Measurements from ENCODE around the gene CHRDL2. TPM values are rescaled to one million over a fixed set of nuclear protein-coding genes. Genes with fewer than 3 reads are reported as not detected.
A peak's percentile ranks its signal among the peaks of the same experiment; 100 is the strongest.

The CHRDL2 gene
- polyA plus RNA-seq, 3 donors = 0.22 to 1.5 (median 0.34) TPM

- no peak overlapping the region for H3K27ac ChIP-seq (ENCODE audit: low read depth, low read length)
- WGBS, 3 donors = 54 to 65% (median 60%) methylated on average over 17 of the region's 17 CpGs
These were observed 10.4 kb downstream of the CHRDL2 start for GRCh38 chr11:74720596-74721478.

DNA sequence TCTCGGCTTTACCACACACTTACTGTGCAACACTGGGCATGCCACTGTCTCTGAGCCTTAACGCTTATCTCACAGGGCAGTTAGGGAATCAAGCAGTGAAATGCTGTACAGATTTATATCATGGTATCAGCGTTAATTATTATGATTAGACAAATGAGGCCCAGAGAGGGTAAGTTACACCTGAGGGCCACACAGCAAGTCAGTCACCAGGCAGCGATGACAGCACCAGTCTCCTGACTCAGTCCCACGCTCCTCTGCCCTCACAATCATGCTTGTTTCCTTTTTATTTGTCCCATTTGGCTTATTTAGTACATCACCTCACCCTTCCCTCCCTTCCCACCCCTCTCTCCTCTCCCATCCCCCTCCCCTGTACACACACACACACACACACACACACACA lies 12.2 kb downstream of the CHRDL2 start:
- 87 to 92% (median 90%) methylated on average over 5 of the region's 5 CpGs for WGBS, 3 donors
- no peak overlapping the region for H3K27ac ChIP-seq (ENCODE audit: low read depth, low read length)

GRCh38 chr11:74717221-74717969 lies 13.8 kb downstream of the CHRDL2 start:
- 72 to 85% (median 80%) methylated on average over 5 of the region's 5 CpGs for WGBS, 3 donors

GRCh38 chr11:74714904-74715303 lies 16.3 kb downstream of the CHRDL2 start:
- H3K27ac ChIP-seq (ENCODE audit: low read depth, low read length) = no peak overlapping the region
- 84 to 94% (median 93%) methylated on average over 7 of the region's 7 CpGs for WGBS, 3 donors

More at GRCh38 chr11:74717221-74717969, 13.8 kb downstream of the CHRDL2 start:
- no peak overlapping the region for H3K27ac ChIP-seq (ENCODE audit: low read depth, low read length)

GRCh38 chr11:74713686-74714085 lies 17.5 kb downstream of the CHRDL2 start:
- WGBS, 3 donors = 67 to 71% (median 71%) methylated on average over 4 of the region's 4 CpGs

DNA sequence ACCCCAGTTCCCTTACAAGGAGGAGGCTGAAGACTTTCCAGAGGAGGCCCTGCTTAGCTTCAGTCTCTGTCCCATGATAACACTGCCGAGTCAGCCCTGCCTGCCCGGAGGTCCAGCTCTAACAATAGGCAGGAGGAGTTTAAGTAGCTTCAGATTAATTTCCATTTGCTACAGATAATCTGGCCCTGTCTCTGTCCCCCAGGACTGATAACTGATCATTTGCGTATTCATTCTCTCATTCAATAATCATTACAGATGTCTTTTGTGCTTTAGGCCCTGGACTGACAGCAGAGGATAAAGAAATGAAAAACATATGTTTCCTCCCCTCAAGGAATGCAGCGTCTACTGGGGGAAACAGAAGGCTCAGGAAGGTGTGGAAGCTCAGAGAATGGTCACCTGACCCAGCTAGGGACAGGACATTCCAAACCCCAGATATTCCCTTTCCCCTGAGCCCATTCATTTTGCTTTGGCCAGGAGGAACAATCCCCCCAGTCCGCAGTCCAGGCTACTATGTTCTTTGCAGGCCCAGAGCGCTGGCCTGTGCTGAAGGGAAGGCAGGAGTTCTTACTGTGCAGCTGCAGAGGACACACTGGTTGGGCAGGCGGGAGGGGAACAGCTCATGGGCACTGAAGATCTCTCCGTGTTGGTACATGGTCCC lies 20.8 kb downstream of the CHRDL2 start:
- no peak overlapping the region for H3K27ac ChIP-seq (ENCODE audit: low read depth, low read length)
- 49 to 71% (median 60%) methylated on average over 8 of the region's 8 CpGs for WGBS, 3 donors

More at GRCh38 chr11:74713686-74714085, 17.5 kb downstream of the CHRDL2 start:
- H3K27ac ChIP-seq (ENCODE audit: low read depth, low read length) = no peak overlapping the region

DNA sequence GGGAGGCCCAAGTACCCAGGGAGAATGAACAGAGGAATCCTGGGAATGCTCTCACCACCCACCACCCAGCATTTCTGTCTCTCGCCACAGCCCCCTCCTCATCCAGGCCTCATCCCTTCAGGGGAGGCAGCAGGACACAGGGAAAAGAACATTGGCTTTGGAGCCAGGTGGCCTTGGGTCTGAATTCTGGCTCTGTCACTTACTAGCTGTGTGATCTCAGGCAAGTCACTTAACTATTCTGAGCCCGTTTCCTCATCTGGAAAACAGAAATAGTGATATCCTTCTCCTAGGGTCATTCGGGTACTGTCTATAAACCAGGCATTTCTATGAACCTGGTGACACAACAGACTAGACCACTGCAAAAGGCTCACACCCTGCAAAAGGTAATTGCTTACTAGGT lies 22.1 kb downstream of the CHRDL2 start:
- WGBS, 3 donors = 62 to 74% (median 63%) methylated on average over 3 of the region's 3 CpGs

DNA sequence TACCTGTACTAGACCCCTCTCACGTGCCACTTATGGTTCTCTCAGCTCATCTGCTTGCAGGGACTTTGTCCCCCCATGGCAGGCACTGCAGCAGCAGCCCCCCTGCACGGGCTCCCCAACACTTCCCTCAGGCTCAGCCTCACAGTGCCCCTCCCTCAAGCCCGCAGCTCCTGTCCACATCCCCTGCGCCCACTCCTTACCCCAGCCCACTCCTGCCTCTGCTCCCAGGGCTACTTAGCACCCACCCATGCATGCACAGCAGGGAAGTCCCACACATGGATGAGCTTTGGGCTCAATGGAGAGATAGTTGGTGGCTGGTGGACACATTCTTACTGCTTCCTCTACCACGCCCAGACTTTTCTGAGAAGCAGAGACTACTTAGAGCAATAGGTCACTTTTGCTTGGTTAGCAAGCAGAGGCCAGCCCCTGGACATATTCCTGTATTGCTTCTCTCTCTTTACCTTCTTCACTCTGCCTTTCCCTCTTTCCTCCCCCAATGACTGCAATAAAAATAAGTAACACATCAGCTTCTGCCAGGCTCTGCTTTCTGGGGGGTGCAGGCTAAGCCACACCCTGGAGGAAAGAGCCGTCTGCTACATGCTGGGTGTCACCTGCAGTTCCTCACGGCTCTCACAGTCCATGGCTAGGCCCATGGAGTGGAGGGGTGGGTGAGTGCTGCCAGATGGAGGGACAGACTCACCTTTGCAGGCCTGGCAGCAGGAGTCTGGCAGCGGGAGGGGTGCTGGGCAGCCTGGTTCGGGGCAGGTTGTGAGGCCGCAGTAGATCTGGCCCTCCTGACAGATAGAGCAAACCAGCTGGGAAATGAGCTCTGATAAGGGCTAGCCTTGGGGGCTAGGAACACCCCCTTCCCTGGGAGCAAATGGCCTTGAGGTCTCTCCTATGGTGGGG lies 23.4 kb downstream of the CHRDL2 start:
- no peak overlapping the region for H3K27ac ChIP-seq (ENCODE audit: low read depth, low read length)
- WGBS, 3 donors = 74 to 93% (median 87%) methylated on average over 10 of the region's 10 CpGs

More for the DNA sequence above, 22.1 kb downstream of the CHRDL2 start:
- no peak overlapping the region for H3K27ac ChIP-seq (ENCODE audit: low read depth, low read length)

DNA sequence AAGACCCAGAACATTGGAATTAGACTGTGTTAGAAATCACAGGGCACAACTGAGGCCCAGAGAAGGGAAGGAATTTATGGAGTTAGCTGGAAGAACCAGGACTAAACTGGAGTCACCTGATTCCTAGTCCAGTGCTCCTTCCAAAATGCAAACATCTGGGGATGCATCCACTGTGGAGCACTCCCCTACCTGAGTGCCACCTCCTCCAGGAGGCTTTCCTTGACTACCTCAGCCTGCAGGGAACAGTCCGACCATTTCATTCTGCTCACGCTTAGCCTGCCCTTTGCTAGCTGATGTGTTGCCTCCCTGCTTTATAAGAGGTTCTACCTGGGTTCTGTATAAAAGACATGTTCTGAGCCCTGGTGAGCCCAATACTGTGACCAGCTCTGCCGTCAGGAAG lies 24.0 kb downstream of the CHRDL2 start:
- 92 to 96% (median 95%) methylated on average over 3 of the region's 3 CpGs for WGBS, 3 donors
- H3K27ac ChIP-seq (ENCODE audit: low read depth, low read length) = no peak overlapping the region

GRCh38 chr11:74703211-74703610 lies 28.0 kb downstream of the CHRDL2 start:
- 91 to 96% (median 95%) methylated on average over 8 to 13 of the region's 13 CpGs for WGBS, 3 donors

GRCh38 chr11:74702383-74703007 lies 28.7 kb downstream of the CHRDL2 start:
- H3K27ac ChIP-seq (ENCODE audit: low read depth, low read length) = no peak overlapping the region
- 48 to 62% (median 57%) methylated on average over 15 of the region's 15 CpGs for WGBS, 3 donors

More at GRCh38 chr11:74703211-74703610, 28.0 kb downstream of the CHRDL2 start:
- H3K27ac ChIP-seq (ENCODE audit: low read depth, low read length) = no peak overlapping the region

DNA sequence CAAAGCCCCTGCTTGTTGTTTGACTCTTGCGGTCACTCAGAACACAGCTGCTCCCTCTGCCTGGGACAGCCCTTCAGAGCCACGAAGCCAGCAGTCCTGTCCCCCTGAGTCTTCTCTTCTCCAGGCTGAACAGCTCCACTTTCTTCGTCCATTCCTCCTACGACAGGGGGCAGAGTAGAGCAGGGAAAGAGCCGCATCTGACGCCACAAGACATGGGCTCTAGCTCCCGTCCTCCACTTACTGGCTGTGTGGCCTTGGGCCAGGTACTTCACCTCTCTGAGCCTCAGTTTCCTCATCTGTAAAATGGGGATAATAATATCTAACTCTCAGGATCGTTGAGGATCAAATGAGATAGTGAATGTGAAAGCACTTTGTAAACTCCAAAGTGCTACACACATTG lies 29.9 kb downstream of the CHRDL2 start:
- WGBS, 3 donors = 60 to 69% (median 64%) methylated on average over 8 of the region's 8 CpGs
- H3K27ac ChIP-seq (ENCODE audit: low read depth, low read length) = no peak overlapping the region

- H3K27ac ChIP-seq (ENCODE audit: low read depth, low read length) = no peak overlapping the region
These were observed 31.4 kb downstream of the CHRDL2 start for GRCh38 chr11:74699615-74700396.

GRCh38 chr11:74697722-74698121 lies 33.5 kb downstream of the CHRDL2 start:
- 57 to 85% (median 62%) methylated on average over 3 to 4 of the region's 4 CpGs for WGBS, 3 donors
- H3K27ac ChIP-seq (ENCODE audit: low read depth, low read length) = peak overlapping the region; percentile 45

More at GRCh38 chr11:74699615-74700396, 31.4 kb downstream of the CHRDL2 start:
- WGBS, 3 donors = 89 to 93% (median 90%) methylated on average over 9 of the region's 9 CpGs

- H3K27ac ChIP-seq (ENCODE audit: low read depth, low read length) = peak overlapping the region; percentile 45
- WGBS, 3 donors = 25 to 33% (median 30%) methylated on average over 16 of the region's 16 CpGs
These were observed 34.1 kb downstream of the CHRDL2 start for GRCh38 chr11:74696939-74697675.

DNA sequence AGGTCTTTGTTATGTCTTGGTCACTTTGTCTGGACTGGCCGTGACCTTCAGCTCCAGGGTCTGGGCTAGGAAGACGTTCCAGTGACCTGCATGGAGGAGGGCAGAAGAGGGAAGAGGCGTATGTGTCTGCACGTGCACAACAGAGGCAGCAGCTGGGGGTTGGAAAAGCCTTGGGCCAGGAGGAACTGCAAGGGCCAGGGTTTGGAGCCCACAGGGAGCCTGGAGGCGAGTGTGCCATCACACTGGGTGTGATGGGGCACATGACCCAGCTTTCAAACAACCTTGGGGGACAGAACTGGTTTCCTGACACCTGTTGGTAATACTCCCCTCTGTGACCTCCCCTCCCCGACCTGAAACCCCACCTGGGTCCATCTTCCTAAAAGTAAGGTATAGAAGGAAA lies 34.7 kb downstream of the CHRDL2 start:
- no peak overlapping the region for H3K27ac ChIP-seq (ENCODE audit: low read depth, low read length)
- 62 to 70% (median 64%) methylated on average over 6 of the region's 6 CpGs for WGBS, 3 donors
